ENCODE results near the gene TCF21. TPM values are rescaled to one million over a fixed set of nuclear protein-coding genes. Genes with fewer than 3 reads are reported as not detected.

The TCF21 gene
- total and polyA plus RNA-seq, 2 experiments from 2014 or later = 0.17 to 0.19 TPM

DNA sequence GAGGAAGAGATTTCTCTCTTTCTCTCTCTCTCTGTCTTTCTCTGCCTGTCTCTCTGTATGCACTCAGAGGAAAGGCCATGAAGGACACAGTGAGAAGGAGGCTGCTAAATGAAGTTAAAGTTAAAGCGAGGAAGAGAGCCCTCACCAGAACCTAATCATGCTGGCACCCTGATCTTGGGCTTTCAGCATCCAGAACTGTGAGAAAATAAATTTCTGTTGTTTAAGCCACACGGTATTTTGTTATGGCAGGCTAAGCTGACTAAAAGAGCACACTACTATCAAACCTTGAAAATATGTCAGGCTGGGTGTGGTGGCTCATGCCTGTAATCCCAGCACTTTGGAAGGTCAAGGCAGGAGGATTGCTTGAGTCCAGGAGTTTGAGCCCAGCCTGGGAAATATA is 8.0 kb upstream of the TCF21 start:
- Mint-ChIP-seq H3K4me1 (peaks cover 9% of the 10 kb centered on the region), H3K27me3 (ENCODE audit: insufficient read depth, low read depth, poor library complexity) (no peaks in the 10 kb centered on the region), H3K36me3 (ENCODE audit: low read depth) (no peaks in the 10 kb centered on the region), H3K4me3 (no peak overlapping the region), H3K27ac (no peak overlapping the region), H3K9me3 (no peaks in the 10 kb centered on the region; the same call in 2 of the 3 replicates)
- no peak overlapping the region for H3K27ac ChIP-seq (ENCODE audit: low read depth)
- H3K4me1 ChIP-seq (ENCODE audit: insufficient read depth) = no peaks in the 10 kb centered on the region
- peaks cover 7% of the 10 kb centered on the region for H3K27me3 ChIP-seq (ENCODE audit: insufficient read depth)
- no peaks in the 10 kb centered on the region for H3K9me2 ChIP-seq (ENCODE audit: insufficient read depth)
- TF ChIP-seq ZNF331 (CRISPR knock-in tag; IDR thresholded peaks at IDR 0.05; ENCODE audit: low read depth) = no peak
- TF ChIP-seq, protein P1, sequence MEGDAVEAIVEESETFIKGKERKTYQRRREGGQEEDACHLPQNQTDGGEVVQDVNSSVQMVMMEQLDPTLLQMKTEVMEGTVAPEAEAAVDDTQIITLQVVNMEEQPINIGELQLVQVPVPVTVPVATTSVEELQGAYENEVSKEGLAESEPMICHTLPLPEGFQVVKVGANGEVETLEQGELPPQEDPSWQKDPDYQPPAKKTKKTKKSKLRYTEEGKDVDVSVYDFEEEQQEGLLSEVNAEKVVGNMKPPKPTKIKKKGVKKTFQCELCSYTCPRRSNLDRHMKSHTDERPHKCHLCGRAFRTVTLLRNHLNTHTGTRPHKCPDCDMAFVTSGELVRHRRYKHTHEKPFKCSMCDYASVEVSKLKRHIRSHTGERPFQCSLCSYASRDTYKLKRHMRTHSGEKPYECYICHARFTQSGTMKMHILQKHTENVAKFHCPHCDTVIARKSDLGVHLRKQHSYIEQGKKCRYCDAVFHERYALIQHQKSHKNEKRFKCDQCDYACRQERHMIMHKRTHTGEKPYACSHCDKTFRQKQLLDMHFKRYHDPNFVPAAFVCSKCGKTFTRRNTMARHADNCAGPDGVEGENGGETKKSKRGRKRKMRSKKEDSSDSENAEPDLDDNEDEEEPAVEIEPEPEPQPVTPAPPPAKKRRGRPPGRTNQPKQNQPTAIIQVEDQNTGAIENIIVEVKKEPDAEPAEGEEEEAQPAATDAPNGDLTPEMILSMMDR (conservative IDR thresholded peaks at IDR 0.05; ENCODE audit: low read depth in 2 of 2) = no peak
- TF ChIP-seq, protein P2, sequence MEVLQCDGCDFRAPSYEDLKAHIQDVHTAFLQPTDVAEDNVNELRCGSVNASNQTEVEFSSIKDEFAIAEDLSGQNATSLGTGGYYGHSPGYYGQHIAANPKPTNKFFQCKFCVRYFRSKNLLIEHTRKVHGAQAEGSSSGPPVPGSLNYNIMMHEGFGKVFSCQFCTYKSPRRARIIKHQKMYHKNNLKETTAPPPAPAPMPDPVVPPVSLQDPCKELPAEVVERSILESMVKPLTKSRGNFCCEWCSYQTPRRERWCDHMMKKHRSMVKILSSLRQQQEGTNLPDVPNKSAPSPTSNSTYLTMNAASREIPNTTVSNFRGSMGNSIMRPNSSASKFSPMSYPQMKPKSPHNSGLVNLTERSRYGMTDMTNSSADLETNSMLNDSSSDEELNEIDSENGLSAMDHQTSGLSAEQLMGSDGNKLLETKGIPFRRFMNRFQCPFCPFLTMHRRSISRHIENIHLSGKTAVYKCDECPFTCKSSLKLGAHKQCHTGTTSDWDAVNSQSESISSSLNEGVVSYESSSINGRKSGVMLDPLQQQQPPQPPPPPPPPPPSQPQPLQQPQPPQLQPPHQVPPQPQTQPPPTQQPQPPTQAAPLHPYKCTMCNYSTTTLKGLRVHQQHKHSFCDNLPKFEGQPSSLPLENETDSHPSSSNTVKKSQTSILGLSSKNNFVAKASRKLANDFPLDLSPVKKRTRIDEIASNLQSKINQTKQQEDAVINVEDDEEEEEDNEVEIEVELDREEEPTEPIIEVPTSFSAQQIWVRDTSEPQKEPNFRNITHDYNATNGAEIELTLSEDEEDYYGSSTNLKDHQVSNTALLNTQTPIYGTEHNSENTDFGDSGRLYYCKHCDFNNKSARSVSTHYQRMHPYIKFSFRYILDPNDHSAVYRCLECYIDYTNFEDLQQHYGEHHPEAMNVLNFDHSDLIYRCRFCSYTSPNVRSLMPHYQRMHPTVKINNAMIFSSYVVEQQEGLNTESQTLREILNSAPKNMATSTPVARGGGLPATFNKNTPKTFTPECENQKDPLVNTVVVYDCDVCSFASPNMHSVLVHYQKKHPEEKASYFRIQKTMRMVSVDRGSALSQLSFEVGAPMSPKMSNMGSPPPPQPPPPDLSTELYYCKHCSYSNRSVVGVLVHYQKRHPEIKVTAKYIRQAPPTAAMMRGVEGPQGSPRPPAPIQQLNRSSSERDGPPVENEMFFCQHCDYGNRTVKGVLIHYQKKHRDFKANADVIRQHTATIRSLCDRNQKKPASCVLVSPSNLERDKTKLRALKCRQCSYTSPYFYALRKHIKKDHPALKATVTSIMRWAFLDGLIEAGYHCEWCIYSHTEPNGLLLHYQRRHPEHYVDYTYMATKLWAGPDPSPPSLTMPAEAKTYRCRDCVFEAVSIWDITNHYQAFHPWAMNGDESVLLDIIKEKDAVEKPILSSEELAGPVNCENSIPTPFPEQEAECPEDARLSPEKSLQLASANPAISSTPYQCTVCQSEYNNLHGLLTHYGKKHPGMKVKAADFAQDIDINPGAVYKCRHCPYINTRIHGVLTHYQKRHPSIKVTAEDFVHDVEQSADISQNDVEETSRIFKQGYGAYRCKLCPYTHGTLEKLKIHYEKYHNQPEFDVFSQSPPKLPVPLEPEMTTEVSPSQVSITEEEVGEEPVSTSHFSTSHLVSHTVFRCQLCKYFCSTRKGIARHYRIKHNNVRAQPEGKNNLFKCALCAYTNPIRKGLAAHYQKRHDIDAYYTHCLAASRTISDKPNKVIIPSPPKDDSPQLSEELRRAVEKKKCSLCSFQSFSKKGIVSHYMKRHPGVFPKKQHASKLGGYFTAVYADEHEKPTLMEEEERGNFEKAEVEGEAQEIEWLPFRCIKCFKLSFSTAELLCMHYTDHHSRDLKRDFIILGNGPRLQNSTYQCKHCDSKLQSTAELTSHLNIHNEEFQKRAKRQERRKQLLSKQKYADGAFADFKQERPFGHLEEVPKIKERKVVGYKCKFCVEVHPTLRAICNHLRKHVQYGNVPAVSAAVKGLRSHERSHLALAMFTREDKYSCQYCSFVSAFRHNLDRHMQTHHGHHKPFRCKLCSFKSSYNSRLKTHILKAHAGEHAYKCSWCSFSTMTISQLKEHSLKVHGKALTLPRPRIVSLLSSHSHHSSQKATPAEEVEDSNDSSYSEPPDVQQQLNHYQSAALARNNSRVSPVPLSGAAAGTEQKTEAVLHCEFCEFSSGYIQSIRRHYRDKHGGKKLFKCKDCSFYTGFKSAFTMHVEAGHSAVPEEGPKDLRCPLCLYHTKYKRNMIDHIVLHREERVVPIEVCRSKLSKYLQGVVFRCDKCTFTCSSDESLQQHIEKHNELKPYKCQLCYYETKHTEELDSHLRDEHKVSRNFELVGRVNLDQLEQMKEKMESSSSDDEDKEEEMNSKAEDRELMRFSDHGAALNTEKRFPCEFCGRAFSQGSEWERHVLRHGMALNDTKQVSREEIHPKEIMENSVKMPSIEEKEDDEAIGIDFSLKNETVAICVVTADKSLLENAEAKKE (CRISPR knock-in tag; IDR thresholded peaks at IDR 0.05) = no peak
- no peak for TF ChIP-seq POLR2AphosphoS5 (IDR thresholded peaks at IDR 0.05; ENCODE audit: low read depth)
- no peak for TF ChIP-seq CREB1 (CRISPR knock-in tag; IDR thresholded peaks at IDR 0.05; ENCODE audit: low read depth)
- TF ChIP-seq ZNF114 (CRISPR knock-in tag; IDR thresholded peaks at IDR 0.05) = no peak
- no peak for TF ChIP-seq EZH2phosphoT487 (IDR thresholded peaks at IDR 0.05; ENCODE audit: unreplicated experiment)
- no peak for TF ChIP-seq NANOG (IDR thresholded peaks at IDR 0.05; ENCODE audit: borderline replicate concordance)
- no peak for TF ChIP-seq JUNB (IDR thresholded peaks at IDR 0.05; ENCODE audit: unreplicated experiment)
- TF ChIP-seq, protein P3, sequence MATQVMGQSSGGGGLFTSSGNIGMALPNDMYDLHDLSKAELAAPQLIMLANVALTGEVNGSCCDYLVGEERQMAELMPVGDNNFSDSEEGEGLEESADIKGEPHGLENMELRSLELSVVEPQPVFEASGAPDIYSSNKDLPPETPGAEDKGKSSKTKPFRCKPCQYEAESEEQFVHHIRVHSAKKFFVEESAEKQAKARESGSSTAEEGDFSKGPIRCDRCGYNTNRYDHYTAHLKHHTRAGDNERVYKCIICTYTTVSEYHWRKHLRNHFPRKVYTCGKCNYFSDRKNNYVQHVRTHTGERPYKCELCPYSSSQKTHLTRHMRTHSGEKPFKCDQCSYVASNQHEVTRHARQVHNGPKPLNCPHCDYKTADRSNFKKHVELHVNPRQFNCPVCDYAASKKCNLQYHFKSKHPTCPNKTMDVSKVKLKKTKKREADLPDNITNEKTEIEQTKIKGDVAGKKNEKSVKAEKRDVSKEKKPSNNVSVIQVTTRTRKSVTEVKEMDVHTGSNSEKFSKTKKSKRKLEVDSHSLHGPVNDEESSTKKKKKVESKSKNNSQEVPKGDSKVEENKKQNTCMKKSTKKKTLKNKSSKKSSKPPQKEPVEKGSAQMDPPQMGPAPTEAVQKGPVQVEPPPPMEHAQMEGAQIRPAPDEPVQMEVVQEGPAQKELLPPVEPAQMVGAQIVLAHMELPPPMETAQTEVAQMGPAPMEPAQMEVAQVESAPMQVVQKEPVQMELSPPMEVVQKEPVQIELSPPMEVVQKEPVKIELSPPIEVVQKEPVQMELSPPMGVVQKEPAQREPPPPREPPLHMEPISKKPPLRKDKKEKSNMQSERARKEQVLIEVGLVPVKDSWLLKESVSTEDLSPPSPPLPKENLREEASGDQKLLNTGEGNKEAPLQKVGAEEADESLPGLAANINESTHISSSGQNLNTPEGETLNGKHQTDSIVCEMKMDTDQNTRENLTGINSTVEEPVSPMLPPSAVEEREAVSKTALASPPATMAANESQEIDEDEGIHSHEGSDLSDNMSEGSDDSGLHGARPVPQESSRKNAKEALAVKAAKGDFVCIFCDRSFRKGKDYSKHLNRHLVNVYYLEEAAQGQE (IDR thresholded peaks at IDR 0.05; ENCODE audit: unreplicated experiment) = no peak
- TF ChIP-seq EZH2 (IDR thresholded peaks at IDR 0.05; ENCODE audit: low read depth, unreplicated experiment) = no peak
- TF ChIP-seq, protein P4, sequence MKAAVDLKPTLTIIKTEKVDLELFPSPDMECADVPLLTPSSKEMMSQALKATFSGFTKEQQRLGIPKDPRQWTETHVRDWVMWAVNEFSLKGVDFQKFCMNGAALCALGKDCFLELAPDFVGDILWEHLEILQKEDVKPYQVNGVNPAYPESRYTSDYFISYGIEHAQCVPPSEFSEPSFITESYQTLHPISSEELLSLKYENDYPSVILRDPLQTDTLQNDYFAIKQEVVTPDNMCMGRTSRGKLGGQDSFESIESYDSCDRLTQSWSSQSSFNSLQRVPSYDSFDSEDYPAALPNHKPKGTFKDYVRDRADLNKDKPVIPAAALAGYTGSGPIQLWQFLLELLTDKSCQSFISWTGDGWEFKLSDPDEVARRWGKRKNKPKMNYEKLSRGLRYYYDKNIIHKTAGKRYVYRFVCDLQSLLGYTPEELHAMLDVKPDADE (IDR thresholded peaks at IDR 0.05) = no peak
- no peak for TF ChIP-seq STAT1 (IDR thresholded peaks at IDR 0.05; ENCODE audit: unreplicated experiment)
- no peak overlapping the region for H3K4me2 ChIP-seq
- H3K4me3 ChIP-seq = no peak overlapping the region
- DNase-seq (ENCODE audit: low spot score) (no peak), ATAC-seq (no peak)
- no peaks in the 10 kb centered on the region for H3K36me3 ChIP-seq (ENCODE audit: insufficient read depth)
- 0 out of 2 replicates have a peak overlapping the region, but pooled peaks have one; percentile 28 for H2AFZ ChIP-seq
- H3K79me2 ChIP-seq (replicated peaks; ENCODE audit: insufficient read depth) = no peaks in the 10 kb centered on the region
- H3F3A ChIP-seq (replicated peaks; ENCODE audit: low read depth) = no peaks in the 10 kb centered on the region
- no peaks in the 10 kb centered on the region for H4K20me1 ChIP-seq (replicated peaks; ENCODE audit: insufficient read depth)

Data from GM23338 (cell line).